Stimulated activated CD4-positive, alpha-beta T cell treated with anti-CD3 and anti-CD28 coated beads, Interleukin-15, amount 100 ng/mL, for 48 hours (primary cell): ENCODE measurements around the gene DES.
A peak's percentile ranks its signal among the peaks of the same experiment; 100 is the strongest.
"Not testable (repeated sequence)": the region's sequence is repeated elsewhere in the genome, so short reads cannot be mapped to it uniquely, and the experiment has no call there.

Experiments used
- DNase-seq, 2 donors: peaks; one replicate each; pipeline ENCODE4 v3.0.0-alpha.2; 2020; ENCODE audit warnings: low read depth in 2 of 2

DES gene

GRCh38 chr2:219418155-219419011 is at the start of gene DES:
Gene DES (plus strand): TSS chr2:219418377. CDS start chr2:219418463, 86 bp downstream.
- no peak for DNase-seq

GRCh38 chr2:219368690-219369191 is 49.4 kb upstream of the DES start:
- no peak for DNase-seq

GRCh38 chr2:219369447-219369861 is 48.7 kb upstream of the DES start:
- no peak for DNase-seq

- no peak for DNase-seq
Observed at GRCh38 chr2:219378163-219378851, 39.9 kb upstream of the DES start.

GRCh38 chr2:219380926-219381325 is 37.3 kb upstream of the DES start:
- no peak for DNase-seq

GRCh38 chr2:219381448-219381847 is 36.7 kb upstream of the DES start:
- no peak for DNase-seq

GRCh38 chr2:219384083-219384713 is 34.0 kb upstream of the DES start:
- no peak for DNase-seq

GRCh38 chr2:219384859-219385258 is 33.3 kb upstream of the DES start:
- DNase-seq, result no peak

- no peak for DNase-seq
Observed at GRCh38 chr2:219385958-219386520, 32.1 kb upstream of the DES start.

- DNase-seq, result no peak
Observed at GRCh38 chr2:219386532-219387280, 31.5 kb upstream of the DES start.

GRCh38 chr2:219387306-219388120 is 30.7 kb upstream of the DES start, which contains the start of gene DNPEP:
Gene DNPEP (minus strand): TSS chr2:219387912. CDS start chr2:219387794, 118 bp downstream.
- DNase-seq, result peak; percentile 93 to 94

- peak; percentile 98 to 99 for DNase-seq
Observed at GRCh38 chr2:219388121-219388906, 29.9 kb upstream of the DES start.

GRCh38 chr2:219388907-219389156 is 29.3 kb upstream of the DES start:
- DNase-seq, result no peak

GRCh38 chr2:219392754-219393153 is 25.4 kb upstream of the DES start:
- no peak for DNase-seq

GRCh38 chr2:219395056-219395455 is 23.1 kb upstream of the DES start:
- DNase-seq, result not testable (repeated sequence)

GRCh38 chr2:219395609-219396008 is 22.6 kb upstream of the DES start:
- no peak for DNase-seq

- no peak for DNase-seq
Observed at GRCh38 chr2:219396863-219397457, 21.2 kb upstream of the DES start.

- DNase-seq, result no peak
Observed at GRCh38 chr2:219398721-219399363, 19.3 kb upstream of the DES start.
